Urinary bladder (tissue), 4 donors: Measurements from ENCODE around the gene PEX3. TPM values are rescaled to one million over a fixed set of nuclear protein-coding genes. Genes with fewer than 3 reads are reported as not detected.
A peak's percentile ranks its signal among the peaks of the same experiment; 100 is the strongest.
"Not testable (repeated sequence)": the region's sequence is repeated elsewhere in the genome, so short reads cannot be mapped to it uniquely, and the experiment has no call there.

Experiments used
- DNase-seq: peaks from one replicate; pipeline ENCODE4 v3.0.0-alpha.2; 2015; ENCODE audit errors: extremely low spot score
- H3K27ac ChIP-seq: one replicate; pipeline ENCODE4 v1.5.1; 2013; ENCODE audit warnings: low read depth, mild to moderate bottlenecking, moderate library complexity
- H3K36me3 ChIP-seq: one replicate; pipeline ENCODE4 v1.6.1; 2013; ENCODE audit warnings: mild to moderate bottlenecking, moderate library complexity; ENCODE audit not compliant: insufficient read depth
- H3K4me1 ChIP-seq: one replicate; pipeline ENCODE4 v1.6.1; 2013; ENCODE audit warnings: mild to moderate bottlenecking, moderate library complexity; ENCODE audit not compliant: insufficient read depth
- H3K4me3 ChIP-seq: one replicate; pipeline ENCODE4 v1.5.1; 2013; ENCODE audit warnings: low read depth, low read length
- WGBS: extraction: QIAGEN DNeasy Blood & Tissue Kit; methylation state at CpG from one replicate; pipeline ENCODE4 v1.1.7; 2013; 5-methylcytosine and 5-hydroxymethylcytosine counted together
- polyA plus RNA-seq: library from polyadenylated mRNA; stranded (reverse); fragments of 200-250 nt; gene quantifications from one replicate; pipeline ENCODE4 v1.2.3, GENCODE V29; 2013
- total RNA-seq: library from RNA; depleted of rRNA; stranded (reverse); fragments of >200 nt; gene quantifications from one replicate; pipeline ENCODE4 v1.2.3, GENCODE V29; 2014
- donor health status: healthy with polysubstance abuse.
- donor health status: healthy.

Gene PEX3
- total and polyA plus RNA-seq, 2 donors: 14.8 to 32.5 TPM

GRCh38 chr6:143505537-143505936 lies 54.9 kb downstream of the PEX3 start:
- Histone ChIP-seq H3K4me3 (no peak overlapping the region), H3K36me3 (peaks cover 3% of the 10 kb centered on the region), H3K4me1 (no peaks in the 10 kb centered on the region), H3K27ac (no peak overlapping the region)
- WGBS: 95% methylated on average over 2 of the region's 2 CpGs
- DNase-seq: no peak

- H3K4me3 ChIP-seq: no peak overlapping the region
- DNase-seq: no peak
- H3K27ac ChIP-seq: no peak overlapping the region
- H3K4me1 ChIP-seq: no peaks in the 10 kb centered on the region
- 97% methylated on average over 6 of the region's 6 CpGs for WGBS
- H3K36me3 ChIP-seq: peaks cover 3% of the 10 kb centered on the region
These were observed 55.6 kb downstream of the PEX3 start for GRCh38 chr6:143506199-143506598.

GRCh38 chr6:143506620-143507019 lies 56.0 kb downstream of the PEX3 start:
- Histone ChIP-seq H3K4me3 (no peak overlapping the region), H3K36me3 (peaks cover 3% of the 10 kb centered on the region), H3K27ac (no peak overlapping the region), H3K4me1 (no peaks in the 10 kb centered on the region)
- WGBS: 90% methylated on average over 2 of the region's 2 CpGs
- DNase-seq: no peak

- no peak for DNase-seq
- 87% methylated on average over 6 of the region's 6 CpGs for WGBS
These were observed 56.9 kb downstream of the PEX3 start for GRCh38 chr6:143507358-143508145.

GRCh38 chr6:143510326-143510725 lies 59.7 kb downstream of the PEX3 start:
- H3K4me1 ChIP-seq, H3K36me3 ChIP-seq, H3K27ac ChIP-seq, DNase-seq: not testable (repeated sequence)
- peak overlapping the region; percentile 57 for H3K4me3 ChIP-seq
- WGBS: 95% methylated on average over 13 of the region's 13 CpGs

More at GRCh38 chr6:143507358-143508145, 56.9 kb downstream of the PEX3 start:
- Histone ChIP-seq H3K36me3 (peaks cover 2% of the 10 kb centered on the region), H3K4me3 (no peak overlapping the region), H3K4me1 (no peaks in the 10 kb centered on the region), H3K27ac (no peak overlapping the region)

- H3K4me1 ChIP-seq: no peaks in the 10 kb centered on the region
- peak; percentile 53 for DNase-seq
- H3K36me3 ChIP-seq: no peaks in the 10 kb centered on the region
- peak within 1 kb of the TSS; percentile 75 for H3K27ac ChIP-seq
- WGBS: 3% methylated on average over 63 of the region's 63 CpGs
- H3K4me3 ChIP-seq: peak within 1 kb of the TSS; percentile 57
These were observed 60.6 kb downstream of the PEX3 start, which contains the start of gene FUCA2 for GRCh38 chr6:143510991-143511891. Gene FUCA2, minus strand, starts transcription at chr6:143511720. Its CDS starts 86 bp downstream, at chr6:143511634.

- no peaks in the 10 kb centered on the region for H3K4me1 ChIP-seq
- WGBS: 67% methylated on average over 4 of the region's 4 CpGs
- no peaks in the 10 kb centered on the region for H3K36me3 ChIP-seq
- H3K4me3 ChIP-seq: no peak overlapping the region
- no peak overlapping the region for H3K27ac ChIP-seq
- no peak for DNase-seq
These were observed 62.8 kb downstream of the PEX3 start for GRCh38 chr6:143513410-143513809.

GRCh38 chr6:143515061-143515760 lies 64.6 kb downstream of the PEX3 start:
- no peak for DNase-seq
- Histone ChIP-seq H3K36me3 (no peaks in the 10 kb centered on the region), H3K27ac (no peak overlapping the region), H3K4me1 (no peaks in the 10 kb centered on the region), H3K4me3 (no peak overlapping the region)
- 49% methylated on average over 12 of the region's 12 CpGs for WGBS

- no peaks in the 10 kb centered on the region for H3K36me3 ChIP-seq
- no peak overlapping the region for H3K27ac ChIP-seq
- WGBS: 87% methylated on average over 7 of the region's 7 CpGs
- no peak for DNase-seq
- H3K4me1 ChIP-seq: no peaks in the 10 kb centered on the region
- no peak overlapping the region for H3K4me3 ChIP-seq
These were observed 65.3 kb downstream of the PEX3 start for GRCh38 chr6:143515766-143516355.

- WGBS: 84% methylated on average over 2 of the region's 2 CpGs
These were observed 66.3 kb downstream of the PEX3 start for GRCh38 chr6:143516690-143517446.

GRCh38 chr6:143517447-143517773 lies 66.8 kb downstream of the PEX3 start:
- WGBS: 71% methylated on average over 3 of the region's 3 CpGs
- Histone ChIP-seq H3K36me3 (no peaks in the 10 kb centered on the region), H3K4me3 (no peak overlapping the region), H3K27ac (no peak overlapping the region), H3K4me1 (no peaks in the 10 kb centered on the region)
- no peak for DNase-seq

More at GRCh38 chr6:143516690-143517446, 66.3 kb downstream of the PEX3 start:
- Histone ChIP-seq H3K4me1 (no peaks in the 10 kb centered on the region), H3K27ac (no peak overlapping the region), H3K4me3 (no peak overlapping the region), H3K36me3 (no peaks in the 10 kb centered on the region)
- no peak for DNase-seq

GRCh38 chr6:143522039-143522600 lies 71.5 kb downstream of the PEX3 start:
- 89% methylated on average over 8 of the region's 8 CpGs for WGBS

More at GRCh38 chr6:143522039-143522600, 71.5 kb downstream of the PEX3 start:
- Histone ChIP-seq H3K27ac (no peak overlapping the region), H3K36me3 (no peaks in the 10 kb centered on the region), H3K4me3 (no peak overlapping the region), H3K4me1 (no peaks in the 10 kb centered on the region)
- DNase-seq: no peak
